PC-9 (cell line): ENCODE results near the gene GALNT16.

Experiments used
- CTCF ChIP-seq: fragments of 200-600 bp; sonication (generic); conservative IDR thresholded peaks from 2 replicates; pipeline ENCODE4 v1.6.1; 2017; ENCODE audit warnings: mixed run types, antibody characterized with exemption, mild to moderate bottlenecking, moderate library complexity
- EZH2 ChIP-seq: fragments of 200-600 bp; sonication (generic); IDR thresholded peaks from 2 replicates; pipeline ENCODE4 v1.8.0; 2017; ENCODE audit warnings: antibody characterized with exemption, low read depth

GRCh38 chr14:69399750-69400149 is 139.8 kb downstream of the GALNT16 start:
- no peak for TF ChIP-seq CTCF
- no peak for TF ChIP-seq EZH2
